Measurements from ENCODE around the gene DOP1B.

DNA sequence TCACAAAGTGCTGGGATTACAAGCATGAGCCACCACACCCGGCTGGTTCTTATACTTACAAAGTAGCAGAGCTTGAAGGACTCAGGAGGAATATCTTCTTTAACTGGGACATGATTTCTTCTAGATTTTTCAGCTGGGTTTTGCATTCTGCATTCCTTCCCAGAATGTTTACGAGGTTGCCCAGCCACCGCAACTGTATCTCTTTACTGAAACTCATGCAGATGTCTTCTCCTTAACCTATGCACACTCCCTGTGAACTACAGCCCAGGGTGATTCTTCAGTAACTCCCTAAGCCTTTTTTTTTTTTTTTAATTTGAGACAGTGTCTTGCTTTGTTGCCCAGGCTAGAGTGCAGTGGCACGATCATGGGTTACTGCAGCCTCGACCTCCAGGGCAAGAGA lies 8.7 kb upstream of the DOP1B start:
- TF ChIP-seq POLR2A (IDR thresholded peaks at IDR 0.05): no peak
- TF ChIP-seq, protein P1, sequence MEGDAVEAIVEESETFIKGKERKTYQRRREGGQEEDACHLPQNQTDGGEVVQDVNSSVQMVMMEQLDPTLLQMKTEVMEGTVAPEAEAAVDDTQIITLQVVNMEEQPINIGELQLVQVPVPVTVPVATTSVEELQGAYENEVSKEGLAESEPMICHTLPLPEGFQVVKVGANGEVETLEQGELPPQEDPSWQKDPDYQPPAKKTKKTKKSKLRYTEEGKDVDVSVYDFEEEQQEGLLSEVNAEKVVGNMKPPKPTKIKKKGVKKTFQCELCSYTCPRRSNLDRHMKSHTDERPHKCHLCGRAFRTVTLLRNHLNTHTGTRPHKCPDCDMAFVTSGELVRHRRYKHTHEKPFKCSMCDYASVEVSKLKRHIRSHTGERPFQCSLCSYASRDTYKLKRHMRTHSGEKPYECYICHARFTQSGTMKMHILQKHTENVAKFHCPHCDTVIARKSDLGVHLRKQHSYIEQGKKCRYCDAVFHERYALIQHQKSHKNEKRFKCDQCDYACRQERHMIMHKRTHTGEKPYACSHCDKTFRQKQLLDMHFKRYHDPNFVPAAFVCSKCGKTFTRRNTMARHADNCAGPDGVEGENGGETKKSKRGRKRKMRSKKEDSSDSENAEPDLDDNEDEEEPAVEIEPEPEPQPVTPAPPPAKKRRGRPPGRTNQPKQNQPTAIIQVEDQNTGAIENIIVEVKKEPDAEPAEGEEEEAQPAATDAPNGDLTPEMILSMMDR (IDR thresholded peaks at IDR 0.05): no peak

Measured in lower leg skin (tissue), 3 donors.